GM12891 (cell line): ENCODE measurements around the gene RAB4B.

Source experiments
- POLR2AphosphoS5 ChIP-seq: IDR thresholded peaks from 2 replicates; pipeline ENCODE4 v1.6.1; 2011; ENCODE audit warnings: low read depth, low read length, control low read depth
- POU2F2 ChIP-seq: IDR thresholded peaks from 2 replicates; pipeline ENCODE4 v1.6.1; 2011; ENCODE audit warnings: low read depth, mild to moderate bottlenecking, control low read depth, low read length, moderate library complexity
- TAF1 ChIP-seq: IDR thresholded peaks from 2 replicates; pipeline ENCODE4 v1.6.1; 2011; ENCODE audit warnings: low read depth, low read length, control low read depth

- TF ChIP-seq POU2F2: no peak
- no peak for TF ChIP-seq TAF1
- TF ChIP-seq POLR2AphosphoS5: no peak
These were observed 40.9 kb upstream of the RAB4B start for GRCh38 chr19:40737102-40737644.
